ENCODE measurements around the gene DNAJC6. TPM values are rescaled to one million over a fixed set of nuclear protein-coding genes. Genes with fewer than 3 reads are reported as not detected.

The DNAJC6 gene
- polyA plus RNA-seq, 1 of the 3 experiments (the other 2 are of a cell fraction) = 1.9 TPM

DNA sequence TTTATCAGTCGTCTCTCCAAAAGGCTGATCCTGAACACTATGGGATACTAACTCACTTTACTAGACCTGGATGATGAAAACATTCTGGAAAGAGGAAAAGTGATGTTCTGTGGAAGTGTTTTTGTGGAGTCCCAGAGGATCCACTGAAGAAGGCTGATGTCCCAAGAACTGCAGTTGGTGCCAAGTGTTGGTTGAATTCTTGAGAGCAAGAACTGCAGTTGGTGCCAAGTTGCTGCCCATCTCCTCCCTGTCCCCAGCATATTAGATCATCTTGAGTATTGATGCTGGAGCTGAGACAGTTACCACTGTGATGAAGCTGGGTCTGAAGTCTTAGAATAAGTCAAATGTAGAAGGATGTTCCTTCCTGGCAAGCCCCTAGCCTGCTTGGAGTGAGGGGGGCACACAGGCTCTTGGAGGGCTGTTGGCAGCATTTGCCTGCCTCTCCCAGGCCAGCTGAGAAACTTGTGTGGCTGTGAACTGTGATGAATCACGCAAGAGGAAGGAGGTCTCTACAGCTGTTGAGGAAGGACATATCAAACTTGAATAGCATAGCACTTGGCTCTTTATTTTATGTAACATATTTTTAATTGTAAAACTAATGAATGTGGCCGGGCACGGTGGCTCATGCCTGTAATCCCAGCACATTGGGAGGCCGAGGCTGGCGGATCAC, 48.1 kb downstream of the DNAJC6 start (continued):
- TF ChIP-seq TEAD4 (IDR thresholded peaks at IDR 0.05; ENCODE audit: borderline replicate concordance, insufficient read depth) (no peak), POLR2AphosphoS5 (IDR thresholded peaks at IDR 0.05; ENCODE audit: low read depth, low read length) (no peak), SMC3 (IDR thresholded peaks at IDR 0.05; ENCODE audit: low read depth, low read length) (no peak), FOXJ3 (CRISPR knock-in tag; IDR thresholded peaks at IDR 0.05) (no peak)
- TF ChIP-seq, protein P1, sequence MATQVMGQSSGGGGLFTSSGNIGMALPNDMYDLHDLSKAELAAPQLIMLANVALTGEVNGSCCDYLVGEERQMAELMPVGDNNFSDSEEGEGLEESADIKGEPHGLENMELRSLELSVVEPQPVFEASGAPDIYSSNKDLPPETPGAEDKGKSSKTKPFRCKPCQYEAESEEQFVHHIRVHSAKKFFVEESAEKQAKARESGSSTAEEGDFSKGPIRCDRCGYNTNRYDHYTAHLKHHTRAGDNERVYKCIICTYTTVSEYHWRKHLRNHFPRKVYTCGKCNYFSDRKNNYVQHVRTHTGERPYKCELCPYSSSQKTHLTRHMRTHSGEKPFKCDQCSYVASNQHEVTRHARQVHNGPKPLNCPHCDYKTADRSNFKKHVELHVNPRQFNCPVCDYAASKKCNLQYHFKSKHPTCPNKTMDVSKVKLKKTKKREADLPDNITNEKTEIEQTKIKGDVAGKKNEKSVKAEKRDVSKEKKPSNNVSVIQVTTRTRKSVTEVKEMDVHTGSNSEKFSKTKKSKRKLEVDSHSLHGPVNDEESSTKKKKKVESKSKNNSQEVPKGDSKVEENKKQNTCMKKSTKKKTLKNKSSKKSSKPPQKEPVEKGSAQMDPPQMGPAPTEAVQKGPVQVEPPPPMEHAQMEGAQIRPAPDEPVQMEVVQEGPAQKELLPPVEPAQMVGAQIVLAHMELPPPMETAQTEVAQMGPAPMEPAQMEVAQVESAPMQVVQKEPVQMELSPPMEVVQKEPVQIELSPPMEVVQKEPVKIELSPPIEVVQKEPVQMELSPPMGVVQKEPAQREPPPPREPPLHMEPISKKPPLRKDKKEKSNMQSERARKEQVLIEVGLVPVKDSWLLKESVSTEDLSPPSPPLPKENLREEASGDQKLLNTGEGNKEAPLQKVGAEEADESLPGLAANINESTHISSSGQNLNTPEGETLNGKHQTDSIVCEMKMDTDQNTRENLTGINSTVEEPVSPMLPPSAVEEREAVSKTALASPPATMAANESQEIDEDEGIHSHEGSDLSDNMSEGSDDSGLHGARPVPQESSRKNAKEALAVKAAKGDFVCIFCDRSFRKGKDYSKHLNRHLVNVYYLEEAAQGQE (IDR thresholded peaks at IDR 0.05; ENCODE audit: low read depth, low read length) = no peak
- TF ChIP-seq, protein P2, sequence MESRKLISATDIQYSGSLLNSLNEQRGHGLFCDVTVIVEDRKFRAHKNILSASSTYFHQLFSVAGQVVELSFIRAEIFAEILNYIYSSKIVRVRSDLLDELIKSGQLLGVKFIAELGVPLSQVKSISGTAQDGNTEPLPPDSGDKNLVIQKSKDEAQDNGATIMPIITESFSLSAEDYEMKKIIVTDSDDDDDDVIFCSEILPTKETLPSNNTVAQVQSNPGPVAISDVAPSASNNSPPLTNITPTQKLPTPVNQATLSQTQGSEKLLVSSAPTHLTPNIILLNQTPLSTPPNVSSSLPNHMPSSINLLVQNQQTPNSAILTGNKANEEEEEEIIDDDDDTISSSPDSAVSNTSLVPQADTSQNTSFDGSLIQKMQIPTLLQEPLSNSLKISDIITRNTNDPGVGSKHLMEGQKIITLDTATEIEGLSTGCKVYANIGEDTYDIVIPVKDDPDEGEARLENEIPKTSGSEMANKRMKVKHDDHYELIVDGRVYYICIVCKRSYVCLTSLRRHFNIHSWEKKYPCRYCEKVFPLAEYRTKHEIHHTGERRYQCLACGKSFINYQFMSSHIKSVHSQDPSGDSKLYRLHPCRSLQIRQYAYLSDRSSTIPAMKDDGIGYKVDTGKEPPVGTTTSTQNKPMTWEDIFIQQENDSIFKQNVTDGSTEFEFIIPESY (IDR thresholded peaks at IDR 0.05; ENCODE audit: borderline replicate concordance, low read depth) = no peak

DNA sequence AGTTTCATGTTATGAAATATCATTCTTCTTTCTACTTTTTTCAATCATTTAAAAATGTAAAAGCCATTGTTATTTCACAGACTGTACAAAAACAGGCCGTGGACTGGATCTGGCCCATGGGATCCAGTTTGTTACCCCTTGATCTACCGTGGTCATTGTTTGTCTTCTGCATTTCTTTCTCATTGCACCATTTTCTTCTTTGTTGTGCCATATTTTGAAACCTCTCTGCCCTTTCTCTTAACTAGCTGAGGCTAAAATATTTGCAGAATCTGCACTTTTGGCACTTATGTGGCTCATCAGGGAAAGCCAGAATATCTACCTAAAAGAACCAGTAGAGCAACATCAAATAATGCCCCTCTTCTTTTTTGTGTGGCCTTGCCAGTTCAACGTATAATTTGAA, 50.5 kb downstream of the DNAJC6 start:
- Histone ChIP-seq H3K4me3 (ENCODE audit: low read depth in 2 of 2, low read length in 1 of 2) (no peak overlapping the region), H3K27me3 (ENCODE audit: insufficient read depth) (no peaks in the 10 kb centered on the region), H3K9ac (no peak overlapping the region), H3K79me2 (ENCODE audit: insufficient read depth) (no peaks in the 10 kb centered on the region), H2AFZ (ENCODE audit: low read depth) (no peak overlapping the region), H3K9me3 (no peaks in the 10 kb centered on the region), H3K36me3 (replicated peaks in 1 of 2; ENCODE audit: control insufficient read depth in 1 of 2, insufficient read depth in 2 of 2, low read length in 1 of 2) (no peaks in the 10 kb centered on the region), H3K27ac (ENCODE audit: low read depth in 2 of 2, low read length in 1 of 2) (no peak overlapping the region), H3F3A (replicated peaks; ENCODE audit: insufficient read depth) (no peaks in the 10 kb centered on the region), H3K4me1 (ENCODE audit: control insufficient read depth in 1 of 2, insufficient read depth in 2 of 2, low read depth in 1 of 2, low read length in 1 of 2) (peaks cover 0 to 7% of the 10 kb centered on the region in 2 experiments; a peak in 1 of 4 replicates), H3K4me2 (no peak overlapping the region), H3K9me2 (no peaks in the 10 kb centered on the region), H4K20me1 (ENCODE audit: insufficient read depth) (no peaks in the 10 kb centered on the region)
- ChIA-PET POLR2A (no interaction called here), CTCF (interaction anchor here (1.1 kb wide), 1 partner anchor 22 kb away, joined by 4 read pairs; no protein-coding TSS in a partner anchor)
- WGBS (ENCODE audit: low lambda C conversion rate) = 35% methylated on average over 3 of the region's 3 CpGs
- DNase-seq = no peak
- TF ChIP-seq YY1 (IDR thresholded peaks at IDR 0.05; ENCODE audit: low read depth) (no peak), PBX3 (IDR thresholded peaks at IDR 0.05) (no peak), RFX5 (IDR thresholded peaks at IDR 0.05; ENCODE audit: low read length) (no peak), POLR2AphosphoS5 (IDR thresholded peaks at IDR 0.05; ENCODE audit: low read depth, low read length) (no peak), CHD2 (IDR thresholded peaks at IDR 0.05; ENCODE audit: low read length, partially characterized antibody) (no peak), JUND (IDR thresholded peaks at IDR 0.05) (no peak), EZH2phosphoT487 (IDR thresholded peaks at IDR 0.05; ENCODE audit: borderline replicate concordance, low read depth) (no peak), FOSL2 (IDR thresholded peaks at IDR 0.05; ENCODE audit: borderline replicate concordance, low read depth) (no peak), TAF1 (IDR thresholded peaks at IDR 0.05; ENCODE audit: borderline replicate concordance, low read depth, low read length) (no peak), RCOR1 (IDR thresholded peaks at IDR 0.05; ENCODE audit: low read length) (no peak), EP300 (IDR thresholded peaks at IDR 0.05; ENCODE audit: borderline replicate concordance in 1 of 2, low read depth in 1 of 2, low read length in 1 of 2) (no peak), RAD21 (IDR thresholded peaks at IDR 0.05; ENCODE audit: low read length) (no peak), MAX (IDR thresholded peaks at IDR 0.05; ENCODE audit: low read depth) (no peak)
- TF ChIP-seq, protein P1 (IDR thresholded peaks at IDR 0.05; ENCODE audit: low read depth, low read length) = no peak
